Testis (tissue), 3 donors: Measurements from ENCODE around the gene RPL12. TPM values are rescaled to one million over a fixed set of nuclear protein-coding genes. Genes with fewer than 3 reads are reported as not detected.

ENCODE experiments used
- DNase-seq: peaks from one replicate; pipeline ENCODE4 v3.0.0-alpha.2; 2019
- H3K27ac ChIP-seq, 2 donors: fragments of 200-600 bp; sonication (generic); one replicate each; pipeline ENCODE4 v1.5.1; 2019
- H3K27me3 ChIP-seq: fragments of 200-600 bp; sonication (generic); one replicate; pipeline ENCODE4 v1.5.1; 2019
- H3K36me3 ChIP-seq: fragments of 200-600 bp; sonication (generic); one replicate; pipeline ENCODE4 v1.5.1; 2017; ENCODE audit warnings: low read depth; ENCODE audit errors: missing control alignments
- H3K4me1 ChIP-seq: fragments of 200-600 bp; sonication (generic); one replicate; pipeline ENCODE4 v1.5.1; 2019
- H3K4me3 ChIP-seq, 2 donors: fragments of 200-600 bp; sonication (generic); one replicate each; pipeline ENCODE4 v1.5.1; 2017 to 2019
- H3K9me3 ChIP-seq: fragments of 200-600 bp; sonication (generic); one replicate; pipeline ENCODE4 v1.5.1; 2017
- POLR2A ChIP-seq: fragments of 450-650 bp; IDR thresholded peaks from one replicate; pipeline ENCODE4 v1.6.1; 2017; ENCODE audit warnings: antibody characterized with exemption, mild to moderate bottlenecking, moderate library complexity
- WGBS, 2 donors: methylation state at CpG; one replicate each; pipeline ENCODE4 v1.1.5; 2018; 5-methylcytosine and 5-hydroxymethylcytosine counted together
- intact Hi-C: fragments of 100-400 bp; cut with DNase I; formaldehyde crosslinking; loops from one replicate; pipeline ENCODE4 v1.15.1; 2023; ENCODE audit warnings: low total_unique reads
- polyA plus RNA-seq: library from polyadenylated mRNA; stranded (reverse); fragments of 350-450 nt; fragmentation: Illumina TruSeq; extraction: RNeasy Lipid Tissue Mini Kit (QIAGEN cat#74804); gene quantifications from one replicate; pipeline ENCODE4 v1.2.3, GENCODE V29; 2014; ENCODE audit warnings: low read depth, low replicate concordance; ENCODE audit not compliant: insufficient read depth
- total RNA-seq, 2 donors: library from RNA; depleted of rRNA; stranded (reverse); fragments of >200 nt; gene quantifications; one replicate each; pipeline ENCODE4 v1.2.3, GENCODE V29; 2016
- TF ChIP-seq, protein P1 (sequence below), 3 experiments: fragments of 450-650 bp in 2 of 3; fragments of 200-600 bp in 1 of 3; sonication (generic) in 1 of 3; IDR thresholded peaks; one replicate each; pipeline ENCODE4 v1.5.1; 2016 to 2019; ENCODE audit warnings: antibody characterized with exemption in 3 of 3, mild to moderate bottlenecking in 2 of 3, moderate library complexity in 1 of 3

Gene RPL12
- total and polyA plus RNA-seq, 3 donors from 2014 or later, result 499 to 1,237 (median 950) TPM

DNA sequence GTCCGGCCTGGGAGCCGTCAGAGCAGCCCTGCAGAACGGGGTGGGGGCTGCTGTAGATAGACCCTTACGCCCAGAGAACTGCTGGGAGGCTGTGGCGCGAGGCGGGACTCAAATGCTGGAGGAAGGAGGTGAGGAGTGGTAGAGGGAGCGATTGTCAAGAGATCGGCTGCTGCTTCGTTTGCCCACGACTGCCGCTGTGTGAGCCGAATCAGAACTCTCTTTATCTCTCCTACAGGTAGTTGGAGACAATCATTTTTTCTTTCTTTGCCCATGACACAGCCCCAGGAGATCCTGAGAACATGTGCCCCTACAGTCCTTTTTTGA is 26.6 kb downstream of the RPL12 start:
- TF ChIP-seq POLR2A, result no peak
- TF ChIP-seq, protein P1, sequence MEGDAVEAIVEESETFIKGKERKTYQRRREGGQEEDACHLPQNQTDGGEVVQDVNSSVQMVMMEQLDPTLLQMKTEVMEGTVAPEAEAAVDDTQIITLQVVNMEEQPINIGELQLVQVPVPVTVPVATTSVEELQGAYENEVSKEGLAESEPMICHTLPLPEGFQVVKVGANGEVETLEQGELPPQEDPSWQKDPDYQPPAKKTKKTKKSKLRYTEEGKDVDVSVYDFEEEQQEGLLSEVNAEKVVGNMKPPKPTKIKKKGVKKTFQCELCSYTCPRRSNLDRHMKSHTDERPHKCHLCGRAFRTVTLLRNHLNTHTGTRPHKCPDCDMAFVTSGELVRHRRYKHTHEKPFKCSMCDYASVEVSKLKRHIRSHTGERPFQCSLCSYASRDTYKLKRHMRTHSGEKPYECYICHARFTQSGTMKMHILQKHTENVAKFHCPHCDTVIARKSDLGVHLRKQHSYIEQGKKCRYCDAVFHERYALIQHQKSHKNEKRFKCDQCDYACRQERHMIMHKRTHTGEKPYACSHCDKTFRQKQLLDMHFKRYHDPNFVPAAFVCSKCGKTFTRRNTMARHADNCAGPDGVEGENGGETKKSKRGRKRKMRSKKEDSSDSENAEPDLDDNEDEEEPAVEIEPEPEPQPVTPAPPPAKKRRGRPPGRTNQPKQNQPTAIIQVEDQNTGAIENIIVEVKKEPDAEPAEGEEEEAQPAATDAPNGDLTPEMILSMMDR (IDR thresholded peaks at IDR 0.05), result no peak
- Histone ChIP-seq H3K4me1 (peaks cover 26% of the 10 kb centered on the region), H3K27ac (peak overlapping the region; percentile 87 to 92), H3K36me3 (no peaks in the 10 kb centered on the region), H3K27me3 (no peaks in the 10 kb centered on the region), H3K9me3 (no peaks in the 10 kb centered on the region), H3K4me3 (peak overlapping the region; percentile 85 to 96)
- no peak for DNase-seq
- 0% methylated on average over 11 to 13 of the region's 13 CpGs for WGBS, 2 donors
- intact Hi-C loops, result no loop called here

DNA sequence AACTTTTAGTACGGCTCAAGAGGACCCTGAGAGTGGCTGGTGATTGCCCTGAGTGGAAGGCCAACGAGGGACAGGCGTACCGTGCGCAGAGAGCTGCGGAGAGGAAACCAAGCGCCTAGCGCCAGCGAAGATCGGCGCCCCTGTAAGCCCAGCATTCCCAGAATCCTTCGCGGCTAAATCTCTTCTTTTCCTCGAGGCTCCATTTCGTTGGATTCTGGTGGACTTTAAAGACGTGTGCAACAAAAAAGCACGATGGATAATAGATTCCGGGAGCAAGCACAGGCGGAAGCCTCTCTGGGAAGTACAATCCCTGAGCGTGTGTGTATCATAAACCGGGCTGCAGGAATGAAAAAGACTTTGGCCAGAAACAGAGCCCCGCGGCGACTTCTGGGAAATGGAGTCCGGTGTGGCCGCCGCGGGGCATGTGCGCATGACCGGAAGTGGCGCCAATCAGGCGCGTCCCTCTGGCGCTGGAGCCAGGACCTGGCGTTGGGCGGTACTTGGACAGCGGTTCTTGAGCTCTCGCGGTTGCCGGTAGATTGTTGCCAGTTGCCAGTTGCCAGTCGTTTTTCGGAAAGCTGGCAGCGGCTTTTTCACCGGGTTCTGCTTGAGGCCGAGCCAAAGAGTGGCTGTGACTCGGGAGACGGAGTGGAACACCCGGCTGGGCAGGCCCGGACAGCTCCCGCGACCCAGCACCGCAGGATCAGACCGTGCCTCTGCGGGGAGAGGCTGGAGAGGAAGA is 27.1 kb downstream of the RPL12 start, which contains the start of gene ZNF79:
Gene ZNF79, plus strand, starts transcription at position 449 of the 742 bp plus-strand sequence. CDS start 406 bp downstream, outside the sequence.
- Histone ChIP-seq H3K9me3 (no peaks in the 10 kb centered on the region), H3K4me1 (peaks cover 26% of the 10 kb centered on the region), H3K27ac (peak within 1 kb of the TSS; percentile 87 to 92), H3K36me3 (no peaks in the 10 kb centered on the region), H3K27me3 (no peaks in the 10 kb centered on the region), H3K4me3 (peak within 1 kb of the TSS; percentile 85 to 96)
- 0% methylated on average over 38 to 46 of the region's 54 CpGs for WGBS, 2 donors
- TF ChIP-seq, protein P1 (IDR thresholded peaks at IDR 0.05), result peak in 1 of 3 experiments; percentile 3
- no peak for TF ChIP-seq POLR2A
- intact Hi-C loops, result no loop called here
- peak; percentile 95 for DNase-seq

DNA sequence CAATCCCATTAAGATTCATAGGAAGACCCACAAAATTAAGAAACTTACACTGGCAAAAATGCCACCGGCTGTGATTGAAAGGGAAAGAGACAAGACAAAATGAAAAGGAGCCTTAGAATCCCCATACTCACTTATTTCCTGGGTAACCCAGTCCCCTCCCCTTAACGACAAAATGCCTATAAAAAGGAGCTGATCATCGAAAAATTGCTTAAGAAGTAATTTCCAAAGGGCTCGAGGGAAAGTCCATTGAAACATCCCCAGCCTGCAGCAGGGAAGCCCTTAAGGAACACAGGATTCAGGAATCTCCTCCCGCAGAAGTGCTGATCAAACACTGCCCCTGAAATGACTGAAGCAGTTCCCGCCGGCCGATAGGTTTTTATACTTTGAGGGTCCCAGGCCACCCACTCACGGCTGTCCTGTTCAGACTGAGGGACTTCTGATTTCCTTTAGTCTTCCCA is 27.7 kb downstream of the RPL12 start:
- H3K27ac ChIP-seq, result peak overlapping the region; percentile 87 to 92
- intact Hi-C loops, result no loop called here
- no peaks in the 10 kb centered on the region for H3K9me3 ChIP-seq
- H3K27me3 ChIP-seq, result no peaks in the 10 kb centered on the region
- 1% methylated on average over 9 of the region's 9 CpGs for WGBS, 2 donors
- DNase-seq, result no peak
- H3K4me3 ChIP-seq, result peak overlapping the region; percentile 85 to 96
- TF ChIP-seq POLR2A, result no peak
- TF ChIP-seq, protein P1 (IDR thresholded peaks at IDR 0.05), result no peak
- peaks cover 26% of the 10 kb centered on the region for H3K4me1 ChIP-seq
- no peaks in the 10 kb centered on the region for H3K36me3 ChIP-seq

DNA sequence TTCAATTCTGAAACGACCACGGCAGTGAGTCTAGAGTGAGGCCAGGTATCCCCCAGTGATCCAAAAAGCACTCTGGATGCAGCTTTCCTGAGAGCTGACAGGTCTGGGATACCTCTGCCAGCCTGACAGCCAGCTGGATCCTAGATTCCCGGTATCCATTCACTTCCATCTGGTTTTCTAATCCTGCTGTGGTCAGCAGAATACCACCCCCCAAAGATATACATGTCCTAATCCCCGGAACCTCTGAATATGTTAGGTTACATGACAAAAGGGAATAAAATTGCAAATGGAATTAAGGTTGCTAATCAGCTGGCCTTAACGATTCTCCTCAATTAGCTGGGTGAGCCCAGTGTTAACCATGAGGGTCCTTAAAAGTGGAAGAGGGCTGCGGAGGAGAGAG is 28.4 kb downstream of the RPL12 start:
- TF ChIP-seq POLR2A, result no peak
- TF ChIP-seq, protein P1 (IDR thresholded peaks at IDR 0.05), result no peak
- H3K27ac ChIP-seq, result peak overlapping the region in 1 of 2 donors; percentile 92
- H3K36me3 ChIP-seq, result no peaks in the 10 kb centered on the region
- intact Hi-C loops, result no loop called here
- DNase-seq, result no peak
- 26 to 38% methylated on average over 6 of the region's 6 CpGs for WGBS, 2 donors
- peaks cover 26% of the 10 kb centered on the region for H3K4me1 ChIP-seq
- peak overlapping the region; percentile 85 to 96 for H3K4me3 ChIP-seq
- no peaks in the 10 kb centered on the region for H3K9me3 ChIP-seq
- H3K27me3 ChIP-seq, result no peaks in the 10 kb centered on the region
